Endothelial cell of umbilical vein (primary cell): ENCODE results near the gene PTGDS. TPM values are rescaled to one million over a fixed set of nuclear protein-coding genes. Genes with fewer than 3 reads are reported as not detected.

Experiments
- BruUV-seq: library from RNA; stranded (reverse); fragments of 400-500 nt; replicated peaks from 2 replicates; lab custom pipeline; 2021; lab: Mats Ljungman, UMichigan
- CTCF ChIA-PET: fragments of 300-600, 350-600 bp; sonication (Branson Sonifier 250); formaldehyde crosslinking; loops from one replicate; lab custom pipeline; 2021; ENCODE audit warnings: antibody characterized with exemption, inconsistent platforms; lab: Charles Lee
- POLR2A ChIA-PET: fragments of 300-600, 350-600 bp; sonication (Branson Sonifier 250); formaldehyde crosslinking; loops from one replicate; lab custom pipeline; 2021; ENCODE audit warnings: antibody characterized with exemption, inconsistent platforms; lab: Charles Lee
- DNase-seq: peaks from one replicate; pipeline ENCODE4 v3.0.0-alpha.2; 2011; ENCODE audit warnings: low read depth, low spot score
- FAIRE-seq: peaks from 2 replicates; lab custom pipeline; 2011; peaks lifted over from hg19 to GRCh38; lab: Jason Lieb, UNC
- H2AFZ ChIP-seq: 2 replicates; pipeline ENCODE4 v1.6.0; 2012; ENCODE audit warnings: low read depth, low read length, control low read depth, inconsistent platforms
- H3K27ac ChIP-seq: 2 replicates; pipeline ENCODE4 v1.5.1; 2011; ENCODE audit warnings: low read depth, mild to moderate bottlenecking, control low read depth, low read length, moderate library complexity; ENCODE audit not compliant: insufficient read depth
- H3K27me3 ChIP-seq, 2 experiments: 2 replicates each; pipeline versions ENCODE4 v1.6.0 to v1.6.1; 2011; ENCODE audit warnings: low read length in 2 of 2, mixed read lengths in 1 of 2; ENCODE audit not compliant: control insufficient read depth in 2 of 2, insufficient read depth in 2 of 2
- H3K36me3 ChIP-seq, 2 experiments: 2 replicates in 1 of 2; 3 replicates in 1 of 2; pipeline ENCODE4 v1.5.1; 2011; ENCODE audit warnings: low read length in 2 of 2, mild to moderate bottlenecking in 1 of 2, moderate library complexity in 1 of 2; ENCODE audit not compliant: control insufficient read depth in 2 of 2, insufficient read depth in 2 of 2; ENCODE audit errors: extremely low read depth in 1 of 2
- H3K4me1 ChIP-seq: 3 replicates; pipeline ENCODE4 v1.5.1; 2011; ENCODE audit warnings: mild to moderate bottlenecking, low read length; ENCODE audit not compliant: control insufficient read depth, insufficient read depth; ENCODE audit errors: extremely low read depth
- H3K4me2 ChIP-seq: 2 replicates; pipeline ENCODE4 v1.6.1; 2011; ENCODE audit warnings: low read length, control low read depth, mixed read lengths; ENCODE audit not compliant: insufficient read depth
- H3K4me3 ChIP-seq, 3 experiments: fragments of 200-600 bp in 1 of 3; sonication (generic), shearing (Covaris generic) in 1 of 3; replicated peaks in 1 of 3; 2 replicates each; pipeline ENCODE4 v1.5.1; 2011 to 2016; ENCODE audit warnings: control low read depth in 3 of 3, low read length in 3 of 3, mild to moderate bottlenecking in 2 of 3, inconsistent platforms in 1 of 3, low read depth in 1 of 3, moderate library complexity in 1 of 3; ENCODE audit not compliant: insufficient read depth in 1 of 3
- H3K79me2 ChIP-seq: 2 replicates; pipeline ENCODE4 v1.6.0; 2012; ENCODE audit warnings: low read length, inconsistent platforms; ENCODE audit not compliant: control insufficient read depth, insufficient read depth
- H3K9ac ChIP-seq: replicated peaks from 2 replicates; pipeline ENCODE3; 2011; ENCODE audit warnings: low read length, control low read depth; ENCODE audit not compliant: insufficient read depth; ENCODE audit errors: extremely low read depth
- H3K9me1 ChIP-seq: replicated peaks from 3 replicates; pipeline ENCODE4 v1.6.0; 2011; ENCODE audit warnings: mild to moderate bottlenecking, low read length; ENCODE audit not compliant: control insufficient read depth, insufficient read depth; ENCODE audit errors: extremely low read depth
- H3K9me3 ChIP-seq: replicated peaks from 2 replicates; pipeline ENCODE4 v1.5.1; 2012; ENCODE audit warnings: low read length, inconsistent platforms; ENCODE audit not compliant: control insufficient read depth, insufficient read depth
- H4K20me1 ChIP-seq: replicated peaks from 2 replicates; pipeline ENCODE3; 2011; ENCODE audit warnings: mild to moderate bottlenecking, low read length; ENCODE audit not compliant: control insufficient read depth, insufficient read depth; ENCODE audit errors: extremely low read depth
- CTCF ChIP-seq, 2 donors: IDR thresholded peaks; 1 replicate in 1 of 2; 2 replicates in 1 of 2; pipeline ENCODE4 v1.5.1; 2011; ENCODE audit warnings: low read length in 2 of 2, mild to moderate bottlenecking in 2 of 2, moderate library complexity in 2 of 2, control low read depth in 1 of 2, inconsistent platforms in 1 of 2, low read depth in 1 of 2; ENCODE audit not compliant: insufficient read depth in 1 of 2; ENCODE audit errors: extremely low read depth in 1 of 2
- EZH2 ChIP-seq: IDR thresholded peaks from 2 replicates; pipeline ENCODE4 v1.6.1; 2012; ENCODE audit warnings: borderline replicate concordance, low read depth, mild to moderate bottlenecking, moderate library complexity, low read length, inconsistent platforms; ENCODE audit not compliant: severe bottlenecking
- FOS ChIP-seq: IDR thresholded peaks from 2 replicates; pipeline ENCODE4 v1.6.1; 2011; ENCODE audit warnings: mild to moderate bottlenecking, low read length, moderate library complexity, borderline replicate concordance; ENCODE audit not compliant: insufficient read depth
- GATA2 ChIP-seq: IDR thresholded peaks from 2 replicates; pipeline ENCODE4 v1.7.0; 2011; ENCODE audit warnings: low read depth, mild to moderate bottlenecking, moderate library complexity, mixed read lengths, low read length; ENCODE audit not compliant: insufficient read length, insufficient read depth
- JUN ChIP-seq: IDR thresholded peaks from 2 replicates; pipeline ENCODE4 v1.6.1; 2011; ENCODE audit warnings: borderline replicate concordance, low read depth; ENCODE audit not compliant: insufficient read length, insufficient read depth
- MYC ChIP-seq: IDR thresholded peaks from one replicate; pipeline ENCODE4 v1.6.1; 2011; ENCODE audit warnings: mild to moderate bottlenecking, low read depth, low read length
- POLR2A ChIP-seq: IDR thresholded peaks from 2 replicates; pipeline ENCODE4 v1.6.1; 2012; ENCODE audit warnings: low read depth, mild to moderate bottlenecking, control low read depth, low read length
- POLR2AphosphoS5 ChIP-seq: IDR thresholded peaks from 2 replicates; pipeline ENCODE4 v1.6.1; 2012; ENCODE audit warnings: low read depth, mild to moderate bottlenecking, control low read depth, low read length, moderate library complexity; ENCODE audit not compliant: insufficient read depth
- dilution Hi-C: fragments of 300-500 bp; cut with MboI; formaldehyde crosslinking; loops from one replicate; pipeline ENCODE4 v1.15.0; 2019; ENCODE audit warnings: low sequenced_read_pairs; ENCODE audit not compliant: extremely low pct_ligation_motif_present
- intact Hi-C: fragments of 100-400 bp; cut with micrococcal nuclease; formaldehyde crosslinking; loops from one replicate; pipeline ENCODE4 v1.10.0; 2022
- polyA plus RNA-seq, 4 experiments: library from polyadenylated mRNA; depleted of rRNA in 3 of 4; stranded (reverse) in 3 of 4; unstranded in 1 of 4; fragments of >200 nt; gene quantifications; 2 replicates each; pipeline versions ENCODE4 v1.2.1 to v1.2.3, GENCODE V29; 2011 to 2012; ENCODE audit warnings: missing spikeins in 1 of 4
- total RNA-seq: library from RNA; stranded (reverse); gene quantifications from 2 replicates; pipeline ENCODE4 v1.2.3, GENCODE V29; 2021
- TF ChIP-seq, protein P1 (sequence below): IDR thresholded peaks from 2 replicates; pipeline ENCODE4 v1.6.1; 2011; ENCODE audit not compliant: insufficient read depth, insufficient read length

The PTGDS gene
- total and polyA plus RNA-seq, 2 donors (not counting 3 experiments of a cell fraction or from before 2014, with no cell fraction given) = not detected

DNA sequence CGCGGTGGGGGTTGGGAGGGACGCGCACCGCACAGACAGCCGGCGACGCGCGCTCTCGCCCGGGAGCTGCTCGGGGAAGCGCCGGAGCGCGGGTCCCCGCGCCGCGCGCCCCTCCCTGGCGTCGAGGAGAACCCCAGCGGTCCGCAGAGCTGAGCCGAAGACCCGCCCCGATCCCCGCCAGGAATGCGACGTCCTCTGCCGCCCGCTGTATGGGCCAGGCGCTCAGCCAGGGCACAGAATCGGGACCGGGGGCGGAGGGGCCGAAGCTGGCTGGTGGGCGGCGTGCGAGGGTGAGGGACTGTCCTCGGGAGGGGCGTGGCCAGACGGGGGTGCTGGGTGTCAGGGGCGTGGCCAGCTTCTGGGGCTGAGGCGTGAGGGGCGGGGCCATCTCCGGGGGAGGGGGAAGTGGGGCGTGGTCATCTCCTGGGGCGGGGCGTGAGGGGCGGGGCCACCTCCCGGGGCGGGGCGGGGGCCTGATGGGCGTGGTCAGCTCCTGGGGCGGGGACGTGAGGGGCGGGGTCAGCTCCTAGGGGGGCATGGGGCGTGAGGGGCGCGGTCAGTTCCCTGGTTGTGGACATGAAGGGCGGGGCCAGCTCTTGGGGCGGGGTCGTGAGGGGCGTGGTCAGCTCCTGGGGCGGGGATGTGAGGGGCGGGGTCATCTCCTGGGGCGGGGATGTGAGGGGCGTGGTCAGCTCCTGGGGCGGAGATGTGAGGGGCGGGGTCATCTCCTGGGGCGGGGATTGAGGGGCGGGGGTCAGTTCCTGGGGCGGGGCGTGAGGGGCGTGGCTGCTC is 965 bp downstream of the PTGDS start:
- no TSS peak for BruUV-seq
- Histone ChIP-seq H4K20me1 (no peaks in the 10 kb centered on the region), H2AFZ (peak overlapping the region; percentile 81), H3K4me1 (peaks cover 4% of the 10 kb centered on the region), H3K27ac (no peak overlapping the region), H3K4me3 (peak overlapping the region in 1 of 3 experiments; percentile 32), H3K4me2 (peak overlapping the region; percentile 18), H3K79me2 (no peaks in the 10 kb centered on the region), H3K9me3 (no peaks in the 10 kb centered on the region), H3K27me3 (no peaks in the 10 kb centered on the region), H3K9me1 (no peaks in the 10 kb centered on the region), H3K9ac (no peak overlapping the region), H3K36me3 (no peaks in the 10 kb centered on the region)
- TF ChIP-seq FOS = no peak
- TF ChIP-seq, protein P1, sequence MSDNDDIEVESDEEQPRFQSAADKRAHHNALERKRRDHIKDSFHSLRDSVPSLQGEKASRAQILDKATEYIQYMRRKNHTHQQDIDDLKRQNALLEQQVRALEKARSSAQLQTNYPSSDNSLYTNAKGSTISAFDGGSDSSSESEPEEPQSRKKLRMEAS = no peak
- no peak for TF ChIP-seq EZH2
- no peak for TF ChIP-seq GATA2
- TF ChIP-seq CTCF (IDR thresholded peaks at IDR 0.05; ENCODE audit: extremely low read depth in 1 of 2, insufficient read depth in 1 of 2, low read depth in 1 of 2, low read length in 2 of 2) = no peak
- no peak for TF ChIP-seq MYC
- TF ChIP-seq POLR2A = no peak
- TF ChIP-seq JUN = no peak
- TF ChIP-seq POLR2AphosphoS5 = no peak
- dilution Hi-C loops (no loop called here), intact Hi-C loops (loop anchor here (1.0 to 2.0 kb wide), 3 partner anchors 14 to 51 kb away; partner anchors contain the start of genes ABCA2 and PAXX)
- peak; percentile 39 for DNase-seq
- ChIA-PET CTCF (interaction anchor here (0.7 to 1.4 kb wide), 6 partner anchors 16 to 57 kb away, joined by 3 to 10 read pairs (median 4); no protein-coding TSS in a partner anchor), POLR2A (interaction anchor here (0.6 to 1.0 kb wide), 3 partner anchors 14 to 152 kb away, joined by 3 to 7 read pairs (median 3); partner anchors contain the start of gene PAXX)
- FAIRE-seq = peak; percentile 54
